GM12873 (cell line): ENCODE results near the gene GPR141.

ENCODE experiments used
- CTCF ChIP-seq: IDR thresholded peaks from 2 replicates; pipeline ENCODE4 v1.5.1; 2012; ENCODE audit warnings: low read depth, mild to moderate bottlenecking, moderate library complexity, low read length, control low read depth; ENCODE audit not compliant: insufficient read depth; ENCODE audit errors: missing control alignments

The GPR141 gene

DNA sequence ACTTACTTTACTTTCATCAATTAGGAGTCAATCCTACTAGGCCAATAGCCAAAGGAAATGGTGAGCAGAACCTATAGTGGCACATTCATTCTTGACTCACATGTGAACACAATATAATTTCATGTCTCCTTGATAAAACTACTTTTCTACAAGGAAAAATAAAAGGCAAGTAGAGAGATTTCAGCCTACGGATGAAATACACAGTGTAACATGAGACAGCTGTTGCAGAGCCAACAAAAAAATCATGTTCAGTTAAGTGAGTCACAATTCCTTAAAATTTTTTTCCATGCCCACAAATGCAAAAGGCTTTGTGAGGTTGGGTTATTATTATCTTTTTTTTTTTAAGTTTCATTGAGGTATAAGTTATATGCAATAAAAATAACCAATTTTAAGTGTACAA lies 54.8 kb downstream of the GPR141 start:
- no peak for TF ChIP-seq CTCF

DNA sequence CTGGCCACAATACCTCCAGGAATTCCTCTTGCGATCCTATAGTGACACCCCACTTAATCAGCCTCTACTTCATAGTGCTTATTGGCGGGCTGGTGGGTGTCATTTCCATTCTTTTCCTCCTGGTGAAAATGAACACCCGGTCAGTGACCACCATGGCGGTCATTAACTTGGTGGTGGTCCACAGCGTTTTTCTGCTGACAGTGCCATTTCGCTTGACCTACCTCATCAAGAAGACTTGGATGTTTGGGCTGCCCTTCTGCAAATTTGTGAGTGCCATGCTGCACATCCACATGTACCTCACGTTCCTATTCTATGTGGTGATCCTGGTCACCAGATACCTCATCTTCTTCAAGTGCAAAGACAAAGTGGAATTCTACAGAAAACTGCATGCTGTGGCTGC lies 56.8 kb downstream of the GPR141 start:
- no peak for TF ChIP-seq CTCF

DNA sequence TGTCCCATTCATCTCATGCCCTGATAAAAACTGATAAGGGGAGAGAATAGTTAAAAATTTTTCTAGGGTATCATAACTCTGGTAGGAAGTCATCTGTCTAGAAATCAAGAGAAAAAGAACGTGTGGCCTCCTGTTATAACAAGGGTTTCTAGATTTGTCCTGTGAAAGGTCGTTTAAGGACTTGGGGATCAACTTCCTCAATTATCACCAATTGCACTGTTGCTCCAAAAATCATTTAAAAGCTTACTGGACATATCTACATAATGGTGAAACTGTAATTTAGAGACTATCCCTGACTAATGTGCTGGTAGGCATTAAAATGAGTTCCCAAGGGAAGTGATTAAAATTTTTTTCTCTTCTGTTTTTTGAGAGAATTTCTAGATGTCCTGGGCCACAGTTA lies 58.2 kb downstream of the GPR141 start:
- no peak for TF ChIP-seq CTCF

GRCh38 chr7:37751096-37751495 lies 67.5 kb downstream of the GPR141 start:
- no peak for TF ChIP-seq CTCF

GRCh38 chr7:37753398-37754050 lies 70.0 kb downstream of the GPR141 start:
- no peak for TF ChIP-seq CTCF

- no peak for TF ChIP-seq CTCF
These were observed 73.4 kb downstream of the GPR141 start for GRCh38 chr7:37756797-37757551.

- TF ChIP-seq CTCF = no peak
These were observed 74.0 kb downstream of the GPR141 start for GRCh38 chr7:37757563-37757962.
